Measurements from ENCODE around the gene FOXO4.
"Not testable (repeated sequence)": the region's sequence is repeated elsewhere in the genome, so short reads cannot be mapped to it uniquely, and the experiment has no call there.

Gene FOXO4

DNA sequence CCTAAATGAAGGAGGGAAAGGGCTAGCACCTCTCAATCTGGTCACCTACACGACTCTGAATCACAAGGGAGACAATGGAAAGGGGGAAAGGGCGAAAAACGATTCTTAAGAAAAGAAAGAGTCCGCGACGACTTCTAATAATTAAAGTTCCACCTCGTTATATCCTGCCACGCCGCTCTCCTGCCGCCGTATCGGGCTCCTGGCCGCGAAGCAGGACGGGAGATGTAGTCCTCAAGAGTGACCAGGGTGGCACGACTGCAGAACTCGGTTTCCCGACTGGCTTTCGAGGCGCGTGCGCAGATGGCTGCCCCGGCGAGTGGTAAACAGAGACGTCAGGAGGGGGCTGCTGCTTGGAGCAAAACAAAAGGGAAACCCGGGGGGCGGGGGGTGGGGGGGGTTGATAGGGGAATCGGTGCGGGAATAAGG, at the start of gene FOXO4:
FOXO4 (plus strand) TSS at position 297 of the 426 bp plus-strand sequence. CDS start 678 bp downstream, outside the sequence.
- peak; percentile 92 for DNase-seq

GRCh38 chrX:71047891-71048290, 47.8 kb upstream of the FOXO4 start:
- not testable (repeated sequence) for DNase-seq

DNA sequence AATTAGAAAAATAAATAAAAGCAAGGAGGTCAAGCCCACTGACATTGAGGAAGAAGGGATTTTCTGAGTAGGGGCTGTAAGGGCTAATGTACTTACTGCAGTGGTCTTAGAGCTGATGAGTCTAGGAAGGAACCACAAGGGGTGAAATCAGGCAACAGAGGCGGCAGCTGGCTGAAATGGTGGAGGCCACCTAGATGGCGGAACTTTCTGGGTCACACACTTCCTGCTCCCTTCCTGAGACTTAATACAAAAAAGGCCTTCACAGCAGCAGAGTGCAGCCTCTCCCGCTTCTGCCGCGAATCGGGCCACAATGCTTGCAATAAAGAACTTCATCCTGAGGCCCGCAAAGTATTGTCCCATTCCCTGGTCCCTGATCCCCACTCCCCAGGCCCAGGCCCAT, 42.9 kb upstream of the FOXO4 start:
- DNase-seq: peak; percentile 27

DNA sequence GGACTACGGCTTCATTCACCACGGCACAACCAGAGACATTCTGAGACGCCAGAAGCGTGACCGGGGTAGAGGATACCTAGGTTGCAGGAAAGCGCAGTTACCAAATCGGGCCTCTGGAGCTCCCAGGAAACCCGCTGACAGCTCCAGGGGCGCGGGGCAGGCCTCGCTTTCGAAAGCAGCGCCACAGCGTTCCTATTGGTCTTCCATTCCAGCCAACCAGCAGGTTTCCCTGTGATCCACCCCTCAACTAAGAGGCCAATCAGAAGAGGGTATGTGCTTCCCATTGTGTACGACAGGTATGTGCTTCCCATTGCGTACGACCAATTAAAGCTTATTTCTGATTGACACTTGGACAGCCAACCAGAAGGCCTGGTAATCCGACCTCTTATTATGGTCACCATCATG, 42.4 kb upstream of the FOXO4 start:
- peak; percentile 92 for DNase-seq

- peak; percentile 3 for DNase-seq
These were observed 38.8 kb upstream of the FOXO4 start for GRCh38 chrX:71056867-71057266.

DNA sequence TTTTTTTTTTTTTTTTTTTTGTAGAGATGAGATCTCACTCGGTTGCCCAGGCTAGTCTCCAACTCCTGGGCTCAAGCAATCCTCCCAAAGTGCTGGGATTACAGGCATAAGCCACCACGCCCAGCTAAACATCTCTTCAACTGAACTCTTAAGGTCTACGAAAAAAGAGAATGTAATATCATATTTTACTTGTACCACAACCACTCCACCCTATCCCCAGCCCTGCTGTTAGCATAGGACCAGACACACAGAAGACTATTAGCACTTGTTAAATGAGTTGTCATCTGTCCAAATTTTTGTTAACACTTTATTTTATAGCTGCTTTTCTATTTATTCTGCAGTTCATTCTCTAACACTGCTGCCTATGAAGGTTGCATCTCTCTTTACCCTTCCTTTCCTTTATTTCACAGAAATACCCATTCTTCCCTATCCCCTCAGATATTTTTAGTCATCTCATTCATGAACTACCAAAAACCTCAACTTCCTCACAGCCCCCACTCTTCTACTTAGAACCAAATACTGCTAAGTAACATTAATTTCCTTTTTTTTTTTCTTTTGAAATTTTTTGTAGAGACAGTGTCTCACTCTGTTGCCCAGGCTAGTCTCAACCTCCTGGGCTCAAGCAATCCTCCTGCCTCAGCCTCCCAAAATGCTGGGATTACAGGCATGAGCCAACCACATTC, 37.7 kb upstream of the FOXO4 start:
- peak; percentile 11 for DNase-seq

DNA sequence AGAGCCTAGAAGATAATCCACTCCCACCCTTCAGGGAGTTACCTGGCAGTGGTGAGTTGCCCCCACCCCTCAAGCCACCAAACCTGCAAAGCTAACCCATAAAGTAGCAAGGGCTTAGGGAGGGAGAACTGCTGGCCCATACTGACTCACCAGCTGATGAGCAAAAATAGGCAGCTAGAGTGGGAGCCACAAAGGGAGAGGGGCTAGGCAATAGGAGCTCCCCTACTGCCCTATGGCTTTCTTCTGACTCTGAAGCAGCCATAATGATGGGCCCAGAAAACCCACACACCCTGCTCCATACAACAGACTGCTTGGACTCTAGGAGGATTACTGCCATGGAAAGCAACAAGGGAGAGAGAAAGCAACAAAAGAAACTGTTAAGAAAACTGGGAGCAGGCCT, 35.5 kb upstream of the FOXO4 start:
- no peak for DNase-seq

- no peak for DNase-seq
These were observed 28.6 kb upstream of the FOXO4 start for GRCh38 chrX:71067089-71067488.

- no peak for DNase-seq
These were observed 28.0 kb upstream of the FOXO4 start for GRCh38 chrX:71067712-71068043.

GRCh38 chrX:71068044-71068918, 27.4 kb upstream of the FOXO4 start, which contains the start of gene SNX12:
TSS of gene SNX12 (minus strand) at chrX:71068334. CDS start at chrX:71068306, 28 bp downstream.
- peak; percentile 95 for DNase-seq

DNA sequence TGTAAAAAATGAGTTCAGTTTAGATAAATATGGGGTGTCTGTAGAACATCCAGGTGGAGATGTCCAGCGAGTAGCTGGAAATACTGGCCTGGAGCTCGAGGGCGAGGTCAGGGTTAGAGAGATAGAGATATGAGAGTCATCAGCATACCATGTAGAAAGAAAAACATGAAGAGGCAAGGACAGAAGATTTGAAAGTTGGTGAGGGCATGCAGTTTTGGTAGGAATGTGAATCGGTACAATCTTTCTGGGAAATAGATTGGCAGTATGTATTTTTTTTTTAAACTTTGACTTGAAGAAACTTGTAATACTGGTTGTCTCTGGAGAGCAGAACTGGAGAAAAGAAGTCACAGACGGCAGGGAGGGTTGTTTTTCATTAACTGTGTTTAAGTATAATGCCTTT, 25.1 kb upstream of the FOXO4 start:
- DNase-seq: no peak

GRCh38 chrX:71081330-71082123, 14.1 kb upstream of the FOXO4 start:
- peak; percentile 52 for DNase-seq

GRCh38 chrX:71082124-71082647, 13.5 kb upstream of the FOXO4 start:
- peak; percentile 42 for DNase-seq

DNA sequence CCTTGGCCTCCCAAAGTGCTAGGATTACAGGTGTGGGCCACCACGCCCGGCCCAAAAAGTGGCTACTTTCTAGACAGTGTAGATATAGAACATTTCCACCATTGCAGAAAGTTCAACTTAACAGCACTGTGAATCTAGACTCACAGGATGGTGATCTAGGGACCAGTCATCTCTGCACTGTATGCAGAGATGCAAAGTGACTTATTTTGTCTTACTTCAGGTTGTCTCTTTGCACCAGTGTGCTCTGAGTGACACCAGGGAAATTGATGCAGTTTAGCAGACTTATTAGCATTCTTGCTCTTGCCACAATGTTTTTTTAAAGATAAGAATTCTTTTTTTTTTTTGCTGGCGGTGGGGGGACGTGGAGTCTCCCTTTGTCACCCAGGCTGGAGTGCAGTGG, 12.8 kb upstream of the FOXO4 start:
- no peak for DNase-seq

GRCh38 chrX:71085900-71086299, 9.8 kb upstream of the FOXO4 start:
- no peak for DNase-seq

DNA sequence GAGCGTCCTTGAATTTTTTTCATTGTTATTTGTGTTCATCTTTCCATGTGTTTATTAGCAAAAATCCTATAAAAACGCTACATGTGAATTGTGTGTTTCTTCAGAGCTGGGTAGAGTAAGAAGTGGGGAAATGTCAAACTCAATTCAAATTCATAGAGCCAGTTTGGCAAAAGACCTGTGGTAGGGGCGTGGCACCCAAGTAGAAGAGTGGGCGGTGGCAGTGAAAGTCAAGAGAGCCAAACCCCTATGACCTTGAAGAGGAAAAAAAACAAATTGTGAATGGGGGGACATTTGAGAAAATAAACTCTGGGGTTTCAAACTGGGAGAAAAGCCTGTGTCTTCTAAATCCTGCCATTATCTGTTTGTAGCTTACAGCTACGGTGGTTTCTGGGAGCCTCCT, 4.4 kb upstream of the FOXO4 start:
- no peak for DNase-seq

- peak; percentile 38 for DNase-seq
These were observed 618 bp upstream of the FOXO4 start for GRCh38 chrX:71095033-71095432.

GRCh38 chrX:71095981-71096759, 519 bp downstream of the FOXO4 start:
- DNase-seq: peak; percentile 80

- no peak for DNase-seq
These were observed 1.0 kb downstream of the FOXO4 start for GRCh38 chrX:71096760-71097032.

GRCh38 chrX:71098302-71098701, 2.7 kb downstream of the FOXO4 start:
- DNase-seq: peak; percentile 85

- DNase-seq: no peak
These were observed 3.4 kb downstream of the FOXO4 start for GRCh38 chrX:71098951-71099506.

- DNase-seq: no peak
These were observed 4.1 kb downstream of the FOXO4 start for GRCh38 chrX:71099736-71100135.
